HG03025 (cell line): ENCODE results near the gene RTBDN.

ENCODE experiments used
- ATAC-seq: cut with Tn5 transposase; IDR thresholded peaks from one replicate; pipeline ENCODE4 v1.9.1; 2021; ENCODE audit warnings: mild to moderate bottlenecking, moderate library complexity; ENCODE audit not compliant: unreplicated experiment, low FRiP score

The RTBDN gene

DNA sequence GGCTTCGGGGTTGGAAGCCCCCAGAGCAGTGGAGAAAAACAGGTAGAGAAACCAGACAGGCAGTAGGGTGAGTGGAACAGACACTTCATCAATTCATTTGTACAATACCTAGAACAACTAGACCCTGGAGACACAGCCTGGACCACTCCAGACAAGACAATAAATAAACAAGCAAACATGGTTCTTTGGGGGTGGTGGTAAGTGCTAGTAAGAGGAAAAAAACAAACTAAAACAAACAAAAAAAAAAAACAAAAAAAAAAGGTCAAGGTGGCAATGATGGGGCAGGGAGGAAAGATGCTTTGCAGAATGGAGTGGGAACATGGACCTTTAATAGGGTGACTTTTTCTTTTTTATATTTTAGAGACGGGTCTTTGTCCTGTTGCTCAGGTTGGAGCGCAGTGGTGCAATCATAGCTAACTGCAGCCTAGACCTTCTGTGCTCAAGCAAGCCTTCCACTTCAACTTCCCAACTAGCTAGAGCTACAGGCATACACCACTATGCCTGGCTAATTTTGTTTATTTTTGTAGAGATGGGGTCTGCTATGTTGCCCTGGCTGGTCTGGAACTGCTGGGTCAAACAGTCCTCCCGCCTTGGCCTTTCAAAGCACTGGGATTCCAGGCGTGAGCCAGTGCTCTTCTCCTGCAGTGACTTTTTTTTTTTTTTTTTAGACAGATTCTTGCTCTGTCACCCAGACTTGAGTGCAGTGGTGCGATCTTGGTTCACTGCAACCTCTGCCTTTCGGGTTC lies 40.0 kb downstream of the RTBDN start:
- no peak for ATAC-seq

DNA sequence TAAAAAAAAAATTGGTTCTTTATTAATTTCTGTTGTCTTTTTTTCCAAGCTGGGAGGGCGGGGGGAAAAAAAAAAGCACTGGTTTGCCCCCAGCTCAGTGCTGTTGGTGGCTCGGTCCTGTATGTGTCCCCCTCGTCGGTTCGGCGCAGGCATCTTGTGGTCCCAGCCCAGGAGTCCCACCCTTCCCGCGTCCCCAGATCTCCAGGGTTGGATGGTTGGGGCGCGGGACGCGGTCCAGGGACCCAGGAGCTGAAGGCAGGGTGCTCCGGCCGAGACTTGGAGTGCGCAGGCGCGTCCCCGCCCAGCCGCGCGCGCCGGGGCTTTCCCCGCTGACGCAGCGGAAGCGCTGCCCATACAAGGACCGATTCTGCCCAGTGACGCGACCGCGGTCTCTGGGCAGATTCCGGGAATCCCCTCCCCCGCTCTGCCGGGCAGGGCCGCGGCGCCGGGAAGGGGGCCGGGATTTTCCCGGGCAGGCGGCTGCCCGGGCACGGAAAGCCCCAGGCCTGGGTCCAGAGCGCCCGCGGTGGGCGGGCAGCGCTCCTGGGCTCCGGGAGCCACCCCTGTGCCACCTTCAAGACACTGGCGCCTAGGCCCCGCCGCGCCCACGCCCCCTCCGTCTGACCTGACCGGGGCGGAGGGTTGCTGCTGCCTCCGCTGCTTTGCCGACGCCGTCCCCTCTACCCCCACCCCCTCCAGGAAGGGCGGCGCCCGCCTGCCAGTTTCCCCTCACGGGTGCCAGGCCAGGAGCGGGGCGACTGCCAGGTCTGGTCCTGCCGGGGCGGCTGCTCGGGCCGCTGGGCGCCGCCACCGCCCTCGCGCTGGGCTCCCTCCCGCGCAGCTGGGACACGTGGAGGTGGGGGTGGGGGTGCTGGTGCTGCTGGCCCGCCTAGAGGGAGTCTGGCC lies 40.8 kb downstream of the RTBDN start:
- ATAC-seq, result no peak

DNA sequence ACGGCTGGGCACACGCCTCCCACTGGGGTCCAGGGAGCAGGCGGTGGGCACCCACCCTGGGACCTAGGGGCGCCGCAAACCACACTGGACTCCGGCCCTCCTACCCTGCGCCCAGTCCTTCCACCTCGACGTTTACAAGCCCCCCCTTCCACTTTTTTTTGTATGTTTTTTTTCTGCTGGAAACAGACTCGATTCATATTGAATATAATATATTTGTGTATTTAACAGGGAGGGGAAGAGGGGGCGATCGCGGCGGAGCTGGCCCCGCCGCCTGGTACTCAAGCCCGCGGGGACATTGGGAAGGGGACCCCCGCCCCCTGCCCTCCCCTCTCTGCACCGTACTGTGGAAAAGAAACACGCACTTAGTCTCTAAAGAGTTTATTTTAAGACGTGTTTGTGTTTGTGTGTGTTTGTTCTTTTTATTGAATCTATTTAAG lies 41.5 kb downstream of the RTBDN start:
- ATAC-seq, result no peak

DNA sequence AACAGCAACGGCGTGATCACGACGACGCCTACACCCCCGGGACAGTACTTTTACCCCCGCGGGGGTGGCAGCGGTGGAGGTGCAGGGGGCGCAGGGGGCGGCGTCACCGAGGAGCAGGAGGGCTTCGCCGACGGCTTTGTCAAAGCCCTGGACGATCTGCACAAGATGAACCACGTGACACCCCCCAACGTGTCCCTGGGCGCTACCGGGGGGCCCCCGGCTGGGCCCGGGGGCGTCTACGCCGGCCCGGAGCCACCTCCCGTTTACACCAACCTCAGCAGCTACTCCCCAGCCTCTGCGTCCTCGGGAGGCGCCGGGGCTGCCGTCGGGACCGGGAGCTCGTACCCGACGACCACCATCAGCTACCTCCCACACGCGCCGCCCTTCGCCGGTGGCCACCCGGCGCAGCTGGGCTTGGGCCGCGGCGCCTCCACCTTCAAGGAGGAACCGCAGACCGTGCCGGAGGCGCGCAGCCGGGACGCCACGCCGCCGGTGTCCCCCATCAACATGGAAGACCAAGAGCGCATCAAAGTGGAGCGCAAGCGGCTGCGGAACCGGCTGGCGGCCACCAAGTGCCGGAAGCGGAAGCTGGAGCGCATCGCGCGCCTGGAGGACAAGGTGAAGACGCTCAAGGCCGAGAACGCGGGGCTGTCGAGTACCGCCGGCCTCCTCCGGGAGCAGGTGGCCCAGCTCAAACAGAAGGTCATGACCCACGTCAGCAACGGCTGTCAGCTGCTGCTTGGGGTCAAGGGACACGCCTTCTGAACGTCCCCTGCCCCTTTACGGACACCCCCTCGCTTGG lies 42.1 kb downstream of the RTBDN start:
- no peak for ATAC-seq

GRCh38 chr19:12791345-12792050 lies 42.9 kb downstream of the RTBDN start, which contains the start of gene JUNB:
JUNB (plus strand) TSS chr19:12791486; CDS start chr19:12791772, 286 bp downstream.
- peak; percentile 25 for ATAC-seq

GRCh38 chr19:12790628-12791344 lies 43.6 kb downstream of the RTBDN start:
- ATAC-seq, result no peak

- peak; percentile 32 for ATAC-seq
Measured at GRCh38 chr19:12789904-12790619, 44.3 kb downstream of the RTBDN start.

- no peak for ATAC-seq
Measured at GRCh38 chr19:12789098-12789903, 45.1 kb downstream of the RTBDN start.

GRCh38 chr19:12788682-12789097 lies 45.7 kb downstream of the RTBDN start:
- no peak for ATAC-seq

- ATAC-seq, result no peak
Measured at GRCh38 chr19:12788042-12788681, 46.2 kb downstream of the RTBDN start.

GRCh38 chr19:12787458-12787857 lies 46.9 kb downstream of the RTBDN start:
- no peak for ATAC-seq

DNA sequence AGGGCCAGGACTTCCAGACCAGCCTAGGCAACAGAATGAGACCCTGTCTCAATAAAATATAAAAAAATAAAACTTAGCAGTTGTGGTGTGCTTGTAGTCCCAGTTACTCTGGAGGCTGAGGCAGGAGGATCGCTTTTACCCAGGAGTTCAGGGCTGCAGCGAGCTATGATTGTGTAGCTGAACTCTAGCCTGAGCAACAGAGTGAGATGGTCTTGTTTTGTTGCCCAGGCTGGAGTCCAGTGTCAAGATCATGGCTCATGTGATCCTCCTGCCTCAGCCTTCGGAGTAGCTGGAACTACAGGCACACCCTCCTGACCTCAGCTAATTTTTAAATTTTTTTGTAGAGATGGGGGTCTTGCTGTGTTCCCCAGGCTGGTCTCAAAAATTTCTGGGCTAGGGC lies 47.4 kb downstream of the RTBDN start:
- ATAC-seq, result no peak

GRCh38 chr19:12786141-12786870 lies 48.1 kb downstream of the RTBDN start:
- no peak for ATAC-seq

- ATAC-seq, result no peak
Measured at GRCh38 chr19:12785431-12786031, 48.8 kb downstream of the RTBDN start.

GRCh38 chr19:12784871-12785430 lies 49.4 kb downstream of the RTBDN start:
- ATAC-seq, result no peak

DNA sequence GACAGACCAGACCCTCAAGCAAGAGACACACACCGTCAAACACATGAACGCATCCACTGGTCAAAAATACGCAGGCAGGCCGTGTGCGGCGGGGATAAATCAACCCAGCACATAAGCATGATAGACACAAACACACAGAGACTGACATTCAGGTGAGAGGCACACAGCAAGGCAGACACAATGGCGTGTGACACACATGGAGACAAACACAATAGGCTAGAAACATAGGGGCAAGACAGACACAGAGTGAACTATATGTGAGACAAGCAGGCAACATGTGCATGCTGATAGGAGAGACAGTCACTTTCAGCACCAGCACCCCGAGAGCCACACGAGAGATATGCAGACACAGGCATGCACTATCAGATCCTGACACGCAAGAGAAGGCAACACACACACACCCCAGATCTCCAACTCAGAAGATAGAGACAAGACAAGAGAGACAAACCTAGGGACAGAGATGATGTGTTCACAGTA lies 49.9 kb downstream of the RTBDN start:
- no peak for ATAC-seq
